SU-DHL-6 (cell line): ENCODE data around the gene ADIPOR2.

Experiments used
- H2AFZ ChIP-seq: fragments of 200-600 bp; sonication (generic); 2 replicates; pipeline ENCODE4 v1.6.1; 2014; ENCODE audit warnings: low read depth, mild to moderate bottlenecking, moderate library complexity, mixed read lengths, antibody characterized with exemption, low read length; ENCODE audit not compliant: severe bottlenecking
- H3F3A ChIP-seq: fragments of 200-600 bp; shearing (Covaris generic); 2 replicates; pipeline ENCODE4 v1.6.0; 2016; ENCODE audit warnings: antibody characterized with exemption, mild to moderate bottlenecking; ENCODE audit not compliant: insufficient read depth
- H3K27ac ChIP-seq: fragments of 200-600 bp; sonication (generic); 2 replicates; pipeline ENCODE4 v1.5.1; 2016; ENCODE audit warnings: low read depth, mild to moderate bottlenecking, low read length, moderate library complexity, mixed read lengths
- H3K27me3 ChIP-seq: fragments of 200-600 bp; sonication (generic), shearing (Covaris generic); 2 replicates; pipeline ENCODE4 v1.6.0; 2014; ENCODE audit warnings: mild to moderate bottlenecking, low read length
- H3K36me3 ChIP-seq: fragments of 200-600 bp; sonication (generic); 2 replicates; pipeline ENCODE4 v1.6.1; 2014; ENCODE audit warnings: mild to moderate bottlenecking, low read length, mixed read lengths
- H3K4me2 ChIP-seq: fragments of 300-600, 200-600 bp; shearing (Covaris generic), sonication (generic); 2 replicates; pipeline ENCODE4 v1.6.0; 2014; ENCODE audit warnings: low read length, low read depth, mild to moderate bottlenecking; ENCODE audit not compliant: poor library complexity, severe bottlenecking
- H3K4me3 ChIP-seq: fragments of 200-600 bp; sonication (generic); 2 replicates; pipeline ENCODE4 v1.5.1; 2014; ENCODE audit warnings: antibody characterized with exemption, low read length, mild to moderate bottlenecking, mixed read lengths; ENCODE audit not compliant: insufficient read depth, poor library complexity, severe bottlenecking
- H3K79me2 ChIP-seq: fragments of 200-600 bp; sonication (generic); 2 replicates; pipeline ENCODE4 v1.6.1; 2014; ENCODE audit warnings: mild to moderate bottlenecking, low read length, moderate library complexity; ENCODE audit not compliant: insufficient read depth
- H3K9ac ChIP-seq: fragments of 200-600 bp; sonication (generic); 2 replicates; pipeline ENCODE4 v1.7.0; 2014; ENCODE audit warnings: mild to moderate bottlenecking, low read length
- H3K9me2 ChIP-seq: fragments of 200-600 bp; sonication (generic); replicated peaks from 2 replicates; pipeline ENCODE4 v1.6.1; 2014; ENCODE audit warnings: low read length; ENCODE audit not compliant: insufficient read depth
- H3K9me3 ChIP-seq: fragments of 200-600 bp; sonication (generic); 2 replicates; pipeline ENCODE4 v1.6.1; 2014; ENCODE audit warnings: low read length, mixed read lengths; ENCODE audit not compliant: insufficient read depth
- H4K20me1 ChIP-seq: fragments of 200-600 bp; sonication (generic); 2 replicates; pipeline ENCODE4 v1.6.1; 2014; ENCODE audit warnings: low read depth, mild to moderate bottlenecking, antibody characterized with exemption, low read length, moderate library complexity, mixed read lengths
- CTCF ChIP-seq: fragments of 200-600 bp; sonication (generic); IDR thresholded peaks from one replicate; pipeline ENCODE4 v1.5.1; 2017; ENCODE audit warnings: antibody characterized with exemption, mild to moderate bottlenecking, low read length, moderate library complexity; ENCODE audit not compliant: insufficient read depth, poor library complexity, severe bottlenecking
- EZH2phosphoT487 ChIP-seq: fragments of 200-600 bp; sonication (generic), shearing (Covaris generic); conservative IDR thresholded peaks from 2 replicates; pipeline ENCODE4 v1.6.1; 2018; ENCODE audit warnings: mild to moderate bottlenecking, antibody characterized with exemption, low read length, moderate library complexity, mixed read lengths

ADIPOR2 gene

GRCh38 chr12:1836241-1836803 lies 145.5 kb downstream of the ADIPOR2 start:
- Histone ChIP-seq H3K27me3 (no peaks in the 10 kb centered on the region), H3K4me2 (no peak overlapping the region)

GRCh38 chr12:1836854-1837421 lies 146.1 kb downstream of the ADIPOR2 start:
- TF ChIP-seq CTCF (no peak), EZH2phosphoT487 (no peak)
- Histone ChIP-seq H4K20me1 (no peaks in the 10 kb centered on the region), H3K27ac (no peak overlapping the region), H3K36me3 (no peaks in the 10 kb centered on the region), H3K4me3 (no peak overlapping the region), H3K27me3 (no peaks in the 10 kb centered on the region), H3F3A (no peaks in the 10 kb centered on the region), H3K9me3 (no peaks in the 10 kb centered on the region), H3K4me2 (no peak overlapping the region), H3K9me2 (no peaks in the 10 kb centered on the region), H3K9ac (no peak overlapping the region), H2AFZ (no peak overlapping the region), H3K79me2 (no peaks in the 10 kb centered on the region)

More at GRCh38 chr12:1836241-1836803, 145.5 kb downstream of the ADIPOR2 start:
- no peak overlapping the region for H3K27ac ChIP-seq
- TF ChIP-seq EZH2phosphoT487 (no peak), CTCF (no peak)
- no peak overlapping the region for H3K4me3 ChIP-seq
- H3K9me3 ChIP-seq, result no peaks in the 10 kb centered on the region
- H4K20me1 ChIP-seq, result no peaks in the 10 kb centered on the region
- no peaks in the 10 kb centered on the region for H3K9me2 ChIP-seq
- no peaks in the 10 kb centered on the region for H3K36me3 ChIP-seq
- no peak overlapping the region for H2AFZ ChIP-seq
- H3K79me2 ChIP-seq, result no peaks in the 10 kb centered on the region
- no peak overlapping the region for H3K9ac ChIP-seq
- H3F3A ChIP-seq, result no peaks in the 10 kb centered on the region

GRCh38 chr12:1837541-1838204 lies 146.8 kb downstream of the ADIPOR2 start:
- Histone ChIP-seq H3K36me3 (no peaks in the 10 kb centered on the region), H3K27ac (no peak overlapping the region), H3K79me2 (no peaks in the 10 kb centered on the region), H4K20me1 (no peaks in the 10 kb centered on the region), H3K9me3 (no peaks in the 10 kb centered on the region), H3K27me3 (no peaks in the 10 kb centered on the region), H3F3A (no peaks in the 10 kb centered on the region), H2AFZ (no peak overlapping the region), H3K9ac (no peak overlapping the region), H3K4me2 (no peak overlapping the region), H3K9me2 (no peaks in the 10 kb centered on the region), H3K4me3 (no peak overlapping the region)
- TF ChIP-seq CTCF (no peak), EZH2phosphoT487 (no peak)
